ENCODE measurements around the gene SLC7A8.

Gene SLC7A8

DNA sequence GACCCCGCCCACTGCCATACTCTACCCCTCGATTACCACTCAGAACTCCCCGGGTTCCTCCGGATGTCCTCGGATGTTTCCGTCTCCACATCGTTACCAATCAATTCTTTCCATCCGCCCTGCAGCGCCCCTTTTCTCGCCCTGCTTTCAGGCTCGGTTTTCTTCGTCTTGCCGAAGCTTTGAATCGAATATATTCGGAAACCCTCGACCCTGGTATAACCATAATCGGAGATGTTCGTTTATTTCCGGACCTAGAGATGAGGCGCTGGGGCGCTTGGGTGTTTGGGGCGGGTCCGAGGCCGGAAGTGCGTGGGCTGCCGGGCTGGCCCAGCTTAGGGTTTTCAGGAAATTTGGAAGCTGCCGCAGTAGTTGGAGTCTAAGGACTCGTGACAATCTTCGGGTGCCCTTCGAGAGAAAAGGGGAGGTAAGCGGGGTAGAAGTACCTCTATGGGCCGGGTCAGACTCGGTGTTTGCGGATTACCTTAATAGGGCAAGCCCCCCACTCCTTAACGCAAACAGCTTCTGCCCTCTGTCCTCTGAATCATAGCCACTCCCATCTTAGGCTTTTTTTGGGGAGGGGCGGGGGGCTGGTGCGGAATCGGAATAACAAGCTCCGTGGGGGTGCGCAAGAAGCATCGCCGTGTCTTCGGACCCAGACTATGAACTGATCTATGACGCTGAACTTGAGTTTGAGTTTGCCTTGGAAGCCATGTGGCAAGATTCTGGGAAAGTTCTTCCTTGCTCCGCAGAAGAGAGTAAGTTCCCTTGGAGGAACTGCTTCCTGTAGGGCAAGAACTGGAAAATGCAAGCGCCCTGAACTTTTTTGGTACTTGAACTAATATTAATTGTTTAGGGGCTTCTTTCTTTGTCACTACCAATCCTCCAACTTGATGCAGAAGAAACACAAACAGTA, 88.0 kb downstream of the SLC7A8 start, which contains the start of gene C14orf119:
Gene C14orf119 (plus strand): TSS at position 310 of the 913 bp plus-strand sequence. CDS start 2,154 bp downstream, outside the sequence.
- DNase-seq (ENCODE audit: low spot score) (peak; percentile 97), FAIRE-seq (peak; percentile 30)

DNA sequence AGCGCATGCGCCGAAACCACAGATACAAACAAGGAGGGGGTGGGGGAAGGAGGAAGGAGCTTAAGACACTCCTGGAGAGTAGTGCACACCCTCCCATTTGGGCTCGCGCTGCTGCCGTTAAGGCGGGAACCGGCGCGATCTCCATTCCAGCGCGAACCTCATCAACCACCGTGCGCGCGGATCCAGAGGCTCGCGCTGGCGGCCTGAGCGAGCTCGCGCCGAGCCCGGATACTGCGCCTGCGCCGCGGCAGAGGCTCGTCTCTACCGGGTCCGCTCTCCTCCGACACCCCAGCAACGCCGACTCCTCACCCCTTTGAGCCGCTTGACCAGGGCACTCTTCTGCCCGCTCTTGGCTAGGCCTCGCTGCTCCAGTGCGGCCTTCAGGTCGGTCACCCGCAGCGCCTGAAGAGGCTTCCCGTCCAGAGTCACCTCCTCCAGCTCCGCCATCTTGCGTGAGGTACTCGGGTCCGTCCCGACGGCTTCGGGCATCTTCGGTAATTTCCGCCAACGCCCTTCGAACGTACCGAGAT, 88.7 kb downstream of the SLC7A8 start, which contains the start of gene ACIN1:
Gene ACIN1 (minus strand): TSS at position 471 of the 530 bp plus-strand sequence. CDS start 24 bp downstream, at position 447.
- FAIRE-seq (no peak), DNase-seq (ENCODE audit: low spot score) (peak; percentile 85)

DNA sequence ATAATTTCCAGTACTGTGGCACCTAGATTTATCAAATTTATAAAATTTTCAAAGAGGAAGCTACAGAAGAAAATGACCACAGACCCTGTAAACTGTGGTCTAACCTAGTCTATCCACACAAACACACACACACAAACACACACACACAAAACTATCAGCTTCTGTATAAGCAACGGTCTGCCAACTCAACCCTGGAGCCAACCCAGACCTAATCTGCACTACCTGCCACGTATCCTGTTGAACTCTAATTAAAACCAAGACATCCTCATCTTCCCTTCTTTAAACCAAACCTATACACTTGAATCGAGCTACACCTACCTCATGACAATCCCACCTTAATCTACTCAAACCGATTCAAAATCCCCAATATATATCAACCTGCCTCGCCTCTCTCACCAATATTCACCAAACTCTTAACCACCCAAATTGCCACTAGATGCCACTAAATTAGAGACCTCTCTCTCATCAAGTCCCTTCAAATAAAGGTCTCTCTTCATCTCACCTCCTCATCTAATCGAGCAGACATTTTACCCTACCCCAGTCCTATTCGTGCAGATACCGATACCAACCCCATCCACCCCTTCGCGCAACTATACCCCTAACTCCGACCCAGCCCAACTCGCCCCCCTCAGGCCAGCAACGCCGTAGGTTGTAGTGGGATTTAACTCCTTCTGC, 89.3 kb downstream of the SLC7A8 start:
- DNase-seq (ENCODE audit: low spot score) (no peak), FAIRE-seq (no peak)

DNA sequence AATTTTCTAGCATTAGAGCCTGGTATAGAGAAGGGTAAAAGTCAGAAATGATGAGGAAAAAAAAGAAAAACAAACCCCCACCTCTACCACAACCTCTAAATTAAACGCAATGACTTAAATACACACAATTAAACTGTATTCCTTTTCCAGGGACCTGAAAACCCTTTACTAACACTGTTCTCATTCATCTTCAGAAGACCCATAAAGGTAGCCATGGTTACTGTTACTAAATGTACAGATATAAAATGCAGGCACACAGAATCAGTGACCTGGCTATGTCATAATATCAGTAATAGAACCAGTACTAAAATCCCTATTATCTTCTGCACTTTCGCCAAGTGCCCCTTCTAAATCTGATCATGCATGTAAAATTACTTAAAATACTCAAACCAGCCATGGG, 89.9 kb downstream of the SLC7A8 start:
- DNase-seq (ENCODE audit: low spot score) (no peak), FAIRE-seq (no peak)

DNA sequence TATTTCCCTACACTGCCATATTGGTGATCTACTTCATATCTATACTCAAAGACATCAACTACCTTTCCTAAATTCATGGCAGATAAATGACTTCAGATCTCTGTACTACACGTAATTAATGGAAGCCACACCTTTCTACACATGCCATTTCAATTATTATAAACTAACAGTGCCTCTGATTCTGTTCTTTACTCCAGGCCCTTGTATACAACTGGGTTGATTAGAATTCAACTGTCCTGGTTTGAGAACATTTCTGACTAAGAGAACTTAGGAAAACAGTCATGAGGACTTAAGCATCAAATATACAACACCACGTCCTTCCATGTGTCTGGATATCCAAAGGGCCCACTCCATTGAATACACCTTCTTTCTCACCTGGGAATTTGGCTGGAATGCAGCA, 90.4 kb downstream of the SLC7A8 start:
- no peak for DNase-seq (ENCODE audit: low spot score)

DNA sequence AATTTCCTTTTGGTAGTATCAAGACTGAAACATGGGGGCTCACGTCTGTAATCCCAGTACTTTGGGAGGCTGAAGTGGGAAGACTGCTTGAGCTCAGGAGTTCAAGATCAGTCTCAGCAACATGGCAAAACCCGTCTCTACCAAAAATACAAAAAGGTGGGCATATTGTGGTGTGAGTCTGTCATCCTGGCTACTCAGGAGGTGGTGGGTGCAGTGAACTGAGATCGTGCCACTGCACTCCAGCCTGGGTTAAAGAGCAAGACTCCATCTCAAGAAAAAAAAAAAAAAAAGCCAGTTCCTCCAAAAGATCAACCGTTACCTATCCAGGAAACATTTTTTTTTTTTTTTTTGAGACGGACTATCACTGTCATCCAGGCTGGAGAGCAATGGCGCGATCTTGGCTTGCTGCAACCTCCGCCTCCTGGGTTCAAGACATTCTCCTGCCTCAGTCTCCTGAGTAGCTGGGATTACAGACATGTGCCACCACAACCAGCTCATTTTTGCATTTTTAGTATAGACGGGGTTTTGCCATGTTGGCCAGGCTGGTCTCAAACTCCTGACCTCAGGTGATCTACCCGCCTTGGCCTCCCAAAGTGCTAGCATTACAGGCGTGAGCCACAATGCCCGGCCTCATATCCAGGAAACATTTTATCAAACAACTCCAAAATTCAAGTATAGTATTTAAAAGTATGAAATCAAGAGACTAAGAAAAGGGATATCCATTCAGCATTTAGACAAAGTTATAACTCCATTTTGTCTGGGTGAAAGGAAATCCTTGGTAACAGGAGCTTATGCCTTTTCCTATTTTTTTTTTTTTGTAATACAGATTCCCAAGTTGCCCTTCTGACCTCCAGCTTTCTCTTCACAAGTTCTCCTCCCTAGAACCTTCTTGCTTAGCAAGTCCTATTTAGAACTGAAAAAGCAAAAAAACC, 91.9 kb downstream of the SLC7A8 start:
- FAIRE-seq (no peak), DNase-seq (ENCODE audit: low spot score) (no peak)

More for the DNA sequence above, 90.4 kb downstream of the SLC7A8 start:
- no peak for FAIRE-seq

DNA sequence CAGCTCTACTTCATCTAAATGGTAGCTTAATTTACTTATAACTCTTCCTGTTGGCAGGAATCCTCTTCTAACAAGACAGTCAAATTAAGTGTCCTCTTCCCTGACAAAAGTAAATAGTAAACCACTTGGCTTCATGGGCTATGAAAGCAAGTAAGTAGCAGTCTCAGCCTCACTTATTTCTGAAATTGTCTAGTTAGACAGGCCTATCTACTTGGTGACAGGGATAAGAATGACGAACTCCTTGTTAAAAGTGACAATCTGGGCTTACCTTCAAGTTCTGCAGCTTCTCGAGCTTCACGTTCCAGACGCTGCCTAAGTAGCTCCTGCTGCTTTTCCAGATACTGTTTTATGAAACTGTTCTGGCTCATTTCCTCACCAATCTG, 93.2 kb downstream of the SLC7A8 start:
- FAIRE-seq: no peak
- no peak for DNase-seq (ENCODE audit: low spot score)

DNA sequence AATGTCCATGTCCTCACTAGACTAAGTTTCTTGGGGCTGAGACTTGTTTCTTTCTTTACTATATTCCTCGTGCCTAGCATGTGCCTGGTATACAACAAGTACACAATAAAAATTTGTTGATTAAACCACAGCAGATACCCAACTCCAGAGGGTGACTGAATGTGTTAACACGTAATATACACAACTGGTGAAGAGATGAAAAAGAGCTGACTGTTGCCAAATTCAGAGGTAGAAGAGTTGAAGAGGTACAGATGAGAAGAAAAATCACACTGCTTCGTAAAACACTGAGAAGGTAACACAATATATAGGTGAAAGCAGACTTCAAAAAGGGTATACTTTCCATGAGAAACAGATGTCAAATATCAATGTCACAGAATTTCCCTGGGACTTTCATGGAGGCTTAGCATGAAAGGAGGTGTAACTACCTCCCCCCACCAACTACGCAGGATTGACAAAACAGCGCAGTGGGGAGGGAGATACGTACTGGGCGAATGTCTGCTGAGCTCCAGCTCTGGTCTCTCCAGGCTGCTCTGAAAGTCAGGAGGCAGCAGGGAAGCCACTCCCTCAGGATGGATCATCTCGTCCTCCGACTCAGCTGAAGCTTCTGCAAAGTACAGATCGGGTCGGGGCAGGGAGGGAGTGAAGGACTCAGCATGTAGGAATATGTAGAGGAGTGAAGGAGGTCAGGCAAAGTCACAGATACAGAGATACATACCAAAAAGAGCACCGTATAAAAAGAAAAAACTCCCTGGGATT, 93.8 kb downstream of the SLC7A8 start:
- no peak for FAIRE-seq
- DNase-seq (ENCODE audit: low spot score): no peak

DNA sequence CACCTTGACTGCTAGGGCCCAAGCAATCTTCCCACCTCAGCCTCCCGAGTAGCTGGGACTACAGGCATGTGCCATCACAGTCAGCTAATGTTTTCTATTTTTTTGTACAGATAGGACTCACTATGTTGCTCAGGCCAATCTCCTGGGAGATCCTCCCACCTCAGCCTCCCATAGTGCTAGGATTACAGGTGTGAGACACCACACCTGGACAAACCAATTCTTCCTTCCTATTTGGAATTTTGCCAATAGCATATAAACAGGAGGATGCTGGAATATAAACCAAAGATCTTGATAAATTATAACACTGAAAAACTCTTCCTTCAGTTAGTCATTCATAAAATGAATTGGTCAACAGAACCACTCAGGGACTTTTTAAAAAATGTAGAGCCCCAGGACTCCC, 96.9 kb downstream of the SLC7A8 start:
- no peak for DNase-seq (ENCODE audit: low spot score)

DNA sequence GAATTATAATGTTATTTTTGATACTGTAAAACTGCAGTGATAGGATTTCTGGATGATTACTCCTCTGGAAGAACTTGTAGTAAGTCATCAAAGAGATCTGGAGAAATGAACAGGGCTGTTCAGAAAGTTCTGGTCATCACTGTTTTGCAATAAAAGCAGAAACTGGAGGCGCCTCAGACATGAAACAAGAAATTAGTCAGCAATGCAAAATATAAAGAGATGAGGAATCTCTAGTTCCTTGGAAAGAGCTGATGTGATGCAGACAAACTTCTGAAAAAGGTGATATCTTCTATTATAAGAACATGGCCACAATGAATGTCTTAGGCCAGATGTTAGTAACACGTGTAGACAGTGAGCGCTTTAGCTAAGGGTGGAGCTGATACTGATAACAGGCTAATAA, 98.0 kb downstream of the SLC7A8 start:
- FAIRE-seq: no peak
- no peak for DNase-seq (ENCODE audit: low spot score)

More for the DNA sequence above, 96.9 kb downstream of the SLC7A8 start:
- no peak for FAIRE-seq

DNA sequence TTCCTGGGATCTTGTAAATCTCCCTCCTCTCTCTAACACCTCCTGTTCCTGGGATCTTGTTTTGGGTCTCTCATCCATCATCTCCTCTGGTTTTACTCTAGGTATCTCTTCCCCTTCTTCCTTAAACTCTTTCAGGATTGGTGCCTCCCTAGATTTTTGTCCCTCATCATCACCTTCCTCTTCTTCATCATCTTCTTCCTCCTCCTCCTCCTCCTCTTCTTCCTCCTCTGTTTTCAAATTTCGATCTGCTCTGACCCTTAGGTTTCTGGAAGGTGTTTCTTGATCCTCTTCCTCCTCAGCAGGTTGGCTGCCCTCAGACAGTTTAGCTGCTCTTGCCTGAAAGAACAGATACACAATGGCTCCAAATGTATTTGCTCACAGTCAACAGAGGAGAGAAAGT, 103.0 kb downstream of the SLC7A8 start:
- no peak for FAIRE-seq
- no peak for DNase-seq (ENCODE audit: low spot score)

DNA sequence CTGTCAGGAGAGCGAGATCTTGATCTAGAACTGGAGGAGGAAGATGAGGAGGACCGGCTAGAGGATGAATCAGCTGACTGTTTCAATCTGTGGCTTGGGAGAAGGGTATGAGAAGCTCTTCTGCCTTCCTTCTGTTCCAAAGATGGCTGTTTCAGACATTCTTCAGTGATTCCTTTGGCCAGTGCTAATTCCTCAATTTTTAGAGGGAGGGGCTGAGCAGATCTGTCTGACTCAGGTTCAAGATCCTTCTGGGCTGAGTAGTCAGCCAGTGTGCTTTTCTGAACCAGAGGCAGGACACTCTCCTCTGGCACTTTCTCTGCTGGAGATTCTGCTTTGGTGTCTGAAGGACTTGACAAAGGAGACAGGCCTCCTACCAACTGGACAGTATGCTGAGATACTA, 103.7 kb downstream of the SLC7A8 start:
- no peak for FAIRE-seq
- no peak for DNase-seq (ENCODE audit: low spot score)

DNA sequence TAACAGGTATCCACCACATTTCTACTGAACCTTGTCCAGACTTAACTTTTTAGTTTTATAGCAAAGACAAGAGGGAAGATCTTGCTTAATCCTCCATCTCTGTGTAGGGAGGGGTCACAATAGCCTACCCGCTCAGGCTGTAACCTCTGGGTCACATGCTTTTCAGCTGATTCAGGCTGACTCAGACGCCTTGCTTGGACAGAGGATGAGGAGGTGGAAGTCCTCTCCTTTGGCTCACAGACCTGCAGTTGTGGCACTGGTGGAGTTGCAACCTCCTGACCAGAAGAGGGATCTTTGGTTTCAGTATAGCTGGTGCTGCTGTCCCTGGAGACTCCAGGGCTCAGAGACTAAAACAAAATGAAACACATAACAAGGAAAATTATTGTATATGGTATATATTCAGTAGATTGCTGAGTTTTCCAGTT, 104.8 kb downstream of the SLC7A8 start:
- FAIRE-seq (no peak), DNase-seq (ENCODE audit: low spot score) (peak; percentile 58)

DNA sequence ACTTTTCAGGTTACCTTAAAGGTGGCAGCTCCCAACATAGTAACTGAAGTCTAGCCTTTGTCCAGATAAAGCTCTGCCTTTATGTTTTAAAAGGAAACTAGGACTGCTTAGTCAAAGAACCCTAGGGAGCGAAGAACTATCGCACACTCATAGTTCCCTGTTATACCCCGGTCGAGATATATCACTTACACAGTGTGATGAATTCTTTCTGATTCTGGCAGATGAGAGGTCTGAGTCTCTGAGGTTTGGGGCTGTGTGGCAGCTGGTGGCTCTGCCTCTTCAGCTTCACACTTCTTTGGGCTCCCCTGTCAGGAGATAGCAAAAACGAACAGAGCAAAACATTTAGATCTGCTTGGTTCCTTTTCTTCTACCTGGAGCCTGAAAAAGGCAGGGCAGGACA, 105.5 kb downstream of the SLC7A8 start:
- DNase-seq (ENCODE audit: low spot score) (no peak), FAIRE-seq (no peak)

DNA sequence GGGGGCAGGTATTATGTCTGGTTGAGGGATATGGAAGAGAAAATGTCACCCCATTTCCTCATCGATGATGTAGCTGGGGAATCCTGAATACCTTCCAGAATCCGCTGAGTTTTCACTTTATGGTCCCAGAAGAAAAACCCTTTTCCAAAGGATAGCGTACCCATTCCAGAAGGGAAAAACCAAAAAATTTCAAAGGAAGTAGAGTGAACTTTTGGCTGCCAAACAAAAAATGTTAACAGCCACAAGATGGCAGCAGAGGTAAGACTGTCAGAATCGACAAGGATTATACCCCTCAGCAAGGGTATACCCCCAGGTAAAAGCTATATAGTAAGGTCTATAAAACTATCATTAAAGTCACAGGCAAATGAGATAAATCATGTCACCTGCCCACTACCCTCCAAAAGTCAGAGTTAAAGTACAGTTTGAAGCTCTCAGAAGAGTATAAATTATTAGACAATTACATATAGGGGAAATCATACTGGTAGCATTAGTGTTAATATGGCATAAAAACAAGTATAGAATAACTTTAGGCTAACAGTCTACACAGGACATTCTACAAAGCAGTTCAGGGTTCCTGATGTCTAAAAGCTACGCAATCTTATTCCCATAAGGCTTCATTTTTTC, 106.6 kb downstream of the SLC7A8 start:
- FAIRE-seq (no peak), DNase-seq (ENCODE audit: low spot score) (peak; percentile 23)

All from urothelium cell line (cell line).